Right atrium auricular region (tissue), 2 donors: ENCODE data around the gene PAXX. TPM values are rescaled to one million over a fixed set of nuclear protein-coding genes. Genes with fewer than 3 reads are reported as not detected.

Source experiments
- DNase-seq: peaks from one replicate; pipeline ENCODE4 v3.0.0-alpha.2; 2019; ENCODE audit warnings: low spot score
- H3K27ac ChIP-seq, 2 donors: fragments of 200-600 bp; sonication (generic); 1 replicate in 1 of 2; 2 replicates in 1 of 2; pipeline ENCODE4 v1.5.1; 2016 to 2019
- H3K27me3 ChIP-seq, 2 donors: fragments of 200-600 bp; sonication (generic); one replicate each; pipeline versions ENCODE4 v1.5.1 to v1.6.0; 2017 to 2019
- H3K36me3 ChIP-seq: fragments of 200-600 bp; sonication (generic); one replicate; pipeline ENCODE4 v1.5.1; 2016
- H3K4me1 ChIP-seq, 2 donors: fragments of 200-600 bp; sonication (generic); one replicate each; pipeline versions ENCODE4 v1.5.1 to v1.6.0; 2017 to 2019
- H3K4me3 ChIP-seq, 2 donors: fragments of 200-600 bp; sonication (generic); 1 replicate in 1 of 2; 2 replicates in 1 of 2; pipeline ENCODE4 v1.5.1; 2017 to 2019; ENCODE audit warnings: mild to moderate bottlenecking in 1 of 2, moderate library complexity in 1 of 2
- H3K9me3 ChIP-seq, 2 donors: fragments of 200-600 bp; sonication (generic); one replicate each; pipeline ENCODE4 v1.5.1; 2019
- CTCF ChIP-seq, 2 donors: fragments of 200-600 bp; sonication (generic); IDR thresholded peaks; one replicate each; pipeline ENCODE4 v1.5.1; 2019; ENCODE audit warnings: antibody characterized with exemption in 2 of 2
- total RNA-seq, 2 donors: library from RNA; depleted of rRNA; stranded (reverse); fragments of >200 nt; gene quantifications; one replicate each; pipeline ENCODE4 v1.1.0, GENCODE V29; 2016

The PAXX gene
- total RNA-seq, 2 donors from 2014 or later = 27.4 to 37.5 TPM

- Histone ChIP-seq H3K36me3 (no peaks in the 10 kb centered on the region), H3K4me3 (no peak overlapping the region), H3K9me3 (no peaks in the 10 kb centered on the region), H3K27me3 (no peaks in the 10 kb centered on the region), H3K4me1 (peaks cover 0 to 17% of the 10 kb centered on the region in 2 donors), H3K27ac (no peak overlapping the region)
- no peak for TF ChIP-seq CTCF (IDR thresholded peaks at IDR 0.05)
- DNase-seq = no peak
These were observed 31.8 kb upstream of the PAXX start for GRCh38 chr9:136960212-136960937.

GRCh38 chr9:136960938-136961275 lies 31.3 kb upstream of the PAXX start:
- Histone ChIP-seq H3K27me3 (no peaks in the 10 kb centered on the region), H3K9me3 (no peaks in the 10 kb centered on the region), H3K4me3 (no peak overlapping the region), H3K36me3 (no peaks in the 10 kb centered on the region), H3K27ac (no peak overlapping the region), H3K4me1 (peaks cover 0 to 21% of the 10 kb centered on the region in 2 donors)
- no peak for DNase-seq
- TF ChIP-seq CTCF (IDR thresholded peaks at IDR 0.05) = no peak

DNA sequence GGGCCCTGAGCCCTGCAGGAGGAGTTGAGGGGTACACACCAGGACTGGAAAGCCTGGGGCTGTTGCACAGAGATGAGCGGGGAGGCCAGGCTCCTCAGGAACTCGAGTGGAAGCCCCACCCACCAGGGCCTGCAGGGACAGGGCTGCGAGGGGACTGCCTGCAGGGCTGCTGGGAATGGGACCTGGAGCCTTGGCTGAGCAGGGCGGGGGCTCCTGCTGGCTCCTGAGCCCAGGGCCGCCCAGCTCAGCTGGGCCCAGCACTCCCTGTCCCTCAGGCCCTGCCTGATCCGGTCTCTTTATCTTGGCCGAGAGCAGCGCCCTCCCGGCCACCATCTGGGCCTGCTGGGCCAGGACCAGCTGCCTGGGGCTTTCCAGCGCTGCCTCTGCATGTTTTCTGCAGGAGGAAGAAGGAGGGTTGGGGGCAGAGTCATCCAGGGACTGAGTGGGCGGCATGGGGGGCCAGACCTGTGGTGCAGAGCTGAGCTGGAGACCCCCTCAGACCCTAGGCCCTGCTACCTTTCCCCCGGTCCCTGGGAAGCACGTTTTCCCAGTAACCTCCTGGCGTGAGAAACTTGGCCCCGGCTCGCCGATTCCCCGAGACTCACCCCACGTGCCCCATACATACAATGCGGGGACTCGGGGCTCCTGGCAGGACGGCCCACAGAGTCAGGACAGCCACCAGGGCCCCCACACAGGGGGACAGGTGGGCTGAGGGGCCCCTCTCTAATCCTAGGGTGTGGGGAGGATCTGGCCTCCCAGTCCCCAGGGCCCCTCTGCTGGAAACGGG lies 30.8 kb upstream of the PAXX start:
- H3K4me3 ChIP-seq = no peak overlapping the region
- H3K4me1 ChIP-seq = peaks cover 0 to 26% of the 10 kb centered on the region in 2 donors
- no peak overlapping the region for H3K27ac ChIP-seq
- H3K36me3 ChIP-seq = no peaks in the 10 kb centered on the region
- DNase-seq = no peak
- no peaks in the 10 kb centered on the region for H3K9me3 ChIP-seq
- no peaks in the 10 kb centered on the region for H3K27me3 ChIP-seq
- TF ChIP-seq CTCF (IDR thresholded peaks at IDR 0.05) = no peak

DNA sequence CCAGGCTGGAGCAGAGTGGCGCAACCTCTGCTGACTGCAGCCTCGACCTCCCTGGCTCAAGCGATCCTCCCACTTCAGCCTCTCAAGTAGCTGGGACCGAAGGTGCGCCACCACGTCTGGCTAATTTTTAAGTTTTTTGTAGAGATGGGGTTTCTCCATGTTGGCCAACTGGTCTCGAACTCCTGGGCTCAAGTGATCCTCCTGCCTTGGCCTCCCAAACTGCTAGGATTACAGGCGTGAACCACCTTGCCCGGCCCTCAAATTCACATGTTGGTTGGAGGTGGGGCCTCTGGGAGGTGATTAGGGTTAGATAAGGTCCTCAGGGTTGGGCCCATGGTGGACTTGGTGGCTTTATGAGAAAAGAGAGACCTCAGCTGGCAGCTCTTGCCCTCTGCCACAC lies 30.1 kb upstream of the PAXX start:
- no peak for TF ChIP-seq CTCF (IDR thresholded peaks at IDR 0.05)
- no peaks in the 10 kb centered on the region for H3K36me3 ChIP-seq
- H3K27ac ChIP-seq = no peak overlapping the region
- peaks cover 0 to 28% of the 10 kb centered on the region in 2 donors for H3K4me1 ChIP-seq
- H3K27me3 ChIP-seq = no peaks in the 10 kb centered on the region
- DNase-seq = no peak
- H3K9me3 ChIP-seq = no peaks in the 10 kb centered on the region
- H3K4me3 ChIP-seq = no peak overlapping the region

DNA sequence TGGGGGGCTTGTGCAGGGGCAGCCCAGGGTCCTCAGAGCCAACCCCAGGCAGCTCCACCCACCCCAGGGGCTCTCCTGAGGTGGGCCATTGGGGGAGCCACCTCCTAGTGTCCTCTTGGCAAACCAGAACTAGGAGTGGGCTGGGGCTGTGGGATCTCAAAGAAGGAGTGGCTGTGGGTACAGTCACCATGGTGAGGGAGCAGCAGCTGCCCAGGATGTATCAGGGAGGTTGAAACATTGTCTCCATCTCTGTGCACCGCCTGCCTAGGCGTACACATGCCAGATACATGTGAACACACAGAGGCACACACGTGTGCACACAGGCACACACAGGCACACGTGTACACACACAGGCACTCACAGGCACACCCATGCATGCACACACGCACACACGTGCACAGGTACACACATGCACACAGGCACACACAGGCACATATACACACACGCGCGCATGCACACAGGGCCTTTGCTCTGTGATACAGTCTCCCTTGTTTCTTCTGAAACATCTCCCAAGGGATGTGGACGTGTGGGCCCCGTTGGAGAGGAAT lies 29.4 kb upstream of the PAXX start:
- DNase-seq = no peak
- H3K4me1 ChIP-seq = peaks cover 0 to 28% of the 10 kb centered on the region in 2 donors
- H3K9me3 ChIP-seq = no peaks in the 10 kb centered on the region
- no peaks in the 10 kb centered on the region for H3K36me3 ChIP-seq
- no peak for TF ChIP-seq CTCF (IDR thresholded peaks at IDR 0.05)
- H3K27ac ChIP-seq = no peak overlapping the region
- H3K27me3 ChIP-seq = no peaks in the 10 kb centered on the region
- no peak overlapping the region for H3K4me3 ChIP-seq
